GM21737 (cell line): ENCODE results near the gene TMEM163.
"Not testable (repeated sequence)": the region's sequence is repeated elsewhere in the genome, so short reads cannot be mapped to it uniquely, and the experiment has no call there.

Experiments used
- ATAC-seq: cut with Tn5 transposase; IDR thresholded peaks from one replicate; pipeline ENCODE4 v1.9.1; 2021; ENCODE audit warnings: mild to moderate bottlenecking, moderate library complexity; ENCODE audit not compliant: unreplicated experiment

The TMEM163 gene

DNA sequence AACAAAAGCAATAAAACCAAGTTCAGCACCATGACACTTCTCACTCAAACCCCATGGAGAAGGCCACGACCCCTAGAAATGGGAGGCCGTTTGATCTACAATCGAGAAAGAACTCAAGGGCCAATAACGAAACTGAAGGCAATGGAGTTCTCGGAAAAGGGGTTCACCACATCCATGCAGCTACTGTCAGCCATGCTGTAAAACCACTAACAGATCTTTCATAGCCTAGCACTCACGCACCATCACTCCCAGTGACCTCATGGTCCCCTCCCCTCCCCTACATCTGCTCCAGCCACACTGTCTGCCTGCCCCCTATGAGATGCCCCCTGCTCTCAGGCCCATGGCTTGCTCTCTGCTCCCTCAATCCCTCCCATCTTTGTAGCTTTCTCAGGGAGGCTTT, 135.3 kb downstream of the TMEM163 start:
- ATAC-seq, result no peak

- no peak for ATAC-seq
These were observed 136.3 kb downstream of the TMEM163 start for GRCh38 chr2:134582547-134582899.

GRCh38 chr2:134581877-134582546, 136.8 kb downstream of the TMEM163 start:
- no peak for ATAC-seq

- ATAC-seq, result no peak
These were observed 140.5 kb downstream of the TMEM163 start for GRCh38 chr2:134578316-134578715.

DNA sequence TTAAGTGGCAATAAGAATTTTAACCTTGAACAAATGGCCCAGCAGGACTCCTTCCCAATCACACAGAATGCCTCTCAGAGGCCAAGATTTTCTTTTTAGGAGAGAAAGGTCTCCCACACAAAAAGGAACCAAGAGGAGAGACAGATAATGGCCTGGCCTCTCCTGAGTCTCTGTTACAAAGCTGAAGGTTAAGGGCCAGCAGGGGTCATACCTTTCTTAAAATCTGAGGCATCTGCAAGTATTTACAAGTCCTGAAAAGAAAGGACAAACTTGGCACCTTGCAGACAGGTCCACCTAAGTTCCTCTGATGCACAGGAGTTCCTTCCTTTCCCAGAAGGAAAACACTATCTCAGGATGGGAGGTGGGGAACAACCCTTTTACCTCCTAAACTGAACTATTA, 142.3 kb downstream of the TMEM163 start:
- ATAC-seq, result no peak

GRCh38 chr2:134575888-134576287, 142.9 kb downstream of the TMEM163 start:
- ATAC-seq, result no peak

DNA sequence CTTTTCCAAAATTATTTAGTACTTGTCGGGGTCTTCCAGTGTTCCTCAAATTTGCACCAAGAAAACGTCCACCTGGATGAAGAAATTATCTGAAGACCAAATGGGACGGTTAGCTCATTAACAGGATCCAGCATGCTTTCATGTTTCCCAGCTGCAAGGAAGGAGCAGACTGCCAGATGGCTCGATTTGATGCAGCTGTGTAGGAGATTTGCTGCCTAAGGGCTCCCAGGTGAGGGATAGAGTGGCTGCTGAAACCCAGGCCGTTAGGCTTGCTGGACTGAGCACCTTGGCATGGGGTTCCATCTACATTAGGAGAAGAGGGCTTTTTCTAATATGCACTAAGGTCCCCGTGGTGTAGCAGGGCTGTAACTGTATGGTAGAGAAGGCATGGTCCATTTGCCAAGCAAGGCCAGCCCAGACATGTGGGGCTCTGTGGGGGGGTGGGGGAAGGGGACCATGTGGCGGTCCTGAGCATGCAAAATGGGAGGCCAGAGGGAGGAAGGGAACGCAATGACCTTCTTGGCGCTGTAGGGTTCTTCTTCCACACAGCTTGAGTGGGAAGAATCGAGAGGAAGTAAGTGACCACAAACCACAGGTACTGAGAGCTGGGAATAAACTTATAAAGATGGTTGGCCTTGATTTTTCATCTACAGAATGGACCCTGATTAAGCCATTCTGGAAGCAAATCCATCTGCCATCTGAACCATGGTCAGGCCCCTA, 144.0 kb downstream of the TMEM163 start:
- no peak for ATAC-seq

DNA sequence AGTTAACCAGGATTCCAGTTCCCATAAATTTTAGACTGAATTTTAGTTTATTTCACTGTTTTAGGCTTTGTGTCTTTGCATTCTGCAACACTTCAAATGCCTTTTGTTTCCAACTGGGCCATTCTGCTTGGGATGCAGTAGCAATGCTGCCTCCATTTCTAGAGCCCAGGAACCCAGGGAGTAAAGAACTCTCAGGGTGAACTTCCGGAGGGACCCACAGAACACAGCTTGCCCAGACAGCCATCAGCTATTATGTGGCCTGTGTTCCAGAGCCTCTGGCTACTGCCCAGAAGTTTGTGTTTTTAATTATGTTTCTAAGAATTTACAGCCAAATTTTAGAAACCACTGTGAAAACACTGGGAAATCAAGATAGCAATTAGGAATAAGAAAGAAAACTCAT, 145.1 kb downstream of the TMEM163 start:
- no peak for ATAC-seq

DNA sequence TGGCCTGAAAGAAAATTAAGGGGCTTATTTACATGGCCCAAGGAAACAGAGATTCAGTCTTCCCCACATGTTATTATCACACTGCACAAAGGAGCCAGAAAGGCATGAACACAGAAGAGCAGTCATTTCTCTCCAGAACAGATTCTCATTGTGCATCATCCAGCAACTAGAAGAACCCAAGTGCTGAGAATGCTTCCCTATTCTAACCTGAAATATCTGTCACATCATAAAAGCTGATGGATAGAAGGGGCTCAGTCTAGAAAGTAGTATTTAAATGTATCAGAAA, 145.8 kb downstream of the TMEM163 start:
- no peak for ATAC-seq

- ATAC-seq, result no peak
These were observed 146.3 kb downstream of the TMEM163 start for GRCh38 chr2:134572314-134573084.

DNA sequence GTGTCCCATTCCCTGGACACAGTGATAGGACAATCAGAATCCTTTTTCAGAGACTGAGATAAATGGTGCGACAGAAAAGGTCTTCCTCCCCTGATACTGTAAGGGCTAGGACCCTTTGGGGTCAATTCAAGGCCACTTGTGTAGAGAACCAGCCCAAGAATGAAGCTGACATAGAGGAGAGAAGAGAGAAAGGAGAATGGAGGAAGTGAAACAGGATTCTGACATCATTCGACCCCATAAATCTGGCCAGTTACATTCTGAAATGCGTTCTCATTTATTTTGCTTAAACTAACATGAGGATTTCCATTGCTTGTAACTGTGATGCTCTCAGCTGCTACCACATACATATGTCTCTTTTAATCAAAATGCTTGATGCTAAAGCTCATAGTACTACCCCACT, 148.1 kb downstream of the TMEM163 start:
- no peak for ATAC-seq

DNA sequence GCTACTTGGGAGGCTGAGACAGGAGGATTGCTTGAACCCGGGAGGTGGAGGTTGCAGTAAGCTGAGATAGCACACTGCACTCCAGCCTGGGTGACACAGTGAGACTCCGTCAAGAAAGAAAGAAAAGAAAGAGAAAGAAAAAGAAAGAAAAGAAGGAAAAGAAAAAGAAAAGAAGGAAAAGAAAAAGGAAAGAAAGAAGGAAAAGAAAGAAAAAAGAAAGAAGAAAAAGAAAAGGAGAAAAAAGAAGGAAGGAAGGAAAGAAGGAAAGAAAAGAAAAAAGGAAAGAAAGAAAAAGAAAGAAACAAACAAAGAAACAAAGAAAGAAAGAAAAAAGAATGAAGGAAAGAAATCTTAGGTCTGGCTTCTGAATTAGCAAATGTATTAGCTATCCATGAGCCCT, 150.4 kb downstream of the TMEM163 start:
- ATAC-seq, result no peak

- no peak for ATAC-seq
These were observed 151.1 kb downstream of the TMEM163 start for GRCh38 chr2:134567666-134568065.

DNA sequence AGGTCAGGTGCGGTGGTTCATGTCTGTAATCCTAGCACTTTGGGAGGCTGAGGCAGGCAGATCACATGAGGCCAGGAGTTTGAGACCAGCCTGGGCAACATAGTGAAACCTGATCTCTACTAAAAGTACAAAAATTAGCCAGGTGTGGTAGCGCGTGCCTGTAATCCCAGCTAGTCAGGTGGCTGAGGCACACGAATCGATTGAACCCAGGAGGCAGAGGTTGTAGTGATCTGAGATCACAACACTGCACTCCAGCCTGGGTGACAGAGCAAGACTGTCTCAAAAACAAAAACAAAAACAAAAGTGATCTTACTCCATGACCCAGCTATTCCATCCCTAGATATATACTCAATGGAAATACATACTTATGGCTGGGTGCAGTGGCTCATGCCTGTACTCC, 153.8 kb downstream of the TMEM163 start:
- not testable (repeated sequence) for ATAC-seq

GRCh38 chr2:134564549-134564948, 154.3 kb downstream of the TMEM163 start:
- ATAC-seq, result no peak

- ATAC-seq, result no peak
These were observed 160.5 kb downstream of the TMEM163 start for GRCh38 chr2:134558208-134558830.

- no peak for ATAC-seq
These were observed 163.4 kb downstream of the TMEM163 start for GRCh38 chr2:134555411-134555810.

DNA sequence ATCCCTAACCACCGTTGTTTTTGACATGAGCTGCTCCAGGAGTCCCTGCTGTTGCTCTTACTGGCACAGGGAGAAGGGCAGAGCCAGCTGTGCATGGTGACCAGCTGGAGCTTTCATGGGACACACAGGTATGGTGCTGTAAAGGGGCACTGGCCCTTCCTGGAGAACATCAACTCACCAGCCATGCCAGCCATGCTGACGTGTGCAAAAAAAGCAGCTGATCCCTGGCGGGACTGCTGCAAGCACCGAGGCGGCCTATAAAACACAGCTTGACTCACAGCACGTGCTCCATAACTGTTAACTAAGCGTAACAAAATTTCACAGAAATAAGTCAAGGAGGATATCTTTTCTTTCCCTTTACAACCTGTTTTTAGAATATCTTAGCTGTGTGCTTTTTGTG, 165.1 kb downstream of the TMEM163 start:
- no peak for ATAC-seq

DNA sequence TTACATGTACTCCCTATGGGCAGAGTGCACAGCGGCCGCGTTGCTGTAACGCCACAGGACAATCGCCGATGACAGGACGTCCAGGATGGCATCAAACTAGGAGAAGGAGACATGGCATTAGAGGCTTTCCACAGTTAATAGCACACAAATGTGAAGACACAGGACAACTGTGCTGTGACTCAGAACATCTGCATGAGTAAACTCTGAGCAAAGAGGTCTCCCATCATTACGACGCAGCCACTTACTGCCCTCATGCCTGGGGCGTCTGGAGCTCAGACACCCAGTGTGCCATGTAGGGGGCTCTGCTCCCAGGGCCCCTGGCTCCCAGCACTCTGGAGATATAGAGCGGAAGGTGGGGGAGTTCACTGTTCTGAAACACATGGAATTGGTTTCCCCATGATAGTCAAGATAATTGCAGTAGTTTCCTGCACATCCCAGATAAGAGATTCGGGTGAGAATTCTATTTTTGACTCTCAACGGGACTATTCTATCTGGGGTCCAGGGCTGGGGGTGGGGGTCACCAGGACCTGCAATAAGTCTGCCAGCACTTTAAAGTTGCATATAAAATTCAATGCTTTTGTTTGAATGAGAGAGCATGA, 168.1 kb downstream of the TMEM163 start:
- no peak for ATAC-seq

GRCh38 chr2:134549104-134549503, 169.7 kb downstream of the TMEM163 start:
- ATAC-seq, result no peak

DNA sequence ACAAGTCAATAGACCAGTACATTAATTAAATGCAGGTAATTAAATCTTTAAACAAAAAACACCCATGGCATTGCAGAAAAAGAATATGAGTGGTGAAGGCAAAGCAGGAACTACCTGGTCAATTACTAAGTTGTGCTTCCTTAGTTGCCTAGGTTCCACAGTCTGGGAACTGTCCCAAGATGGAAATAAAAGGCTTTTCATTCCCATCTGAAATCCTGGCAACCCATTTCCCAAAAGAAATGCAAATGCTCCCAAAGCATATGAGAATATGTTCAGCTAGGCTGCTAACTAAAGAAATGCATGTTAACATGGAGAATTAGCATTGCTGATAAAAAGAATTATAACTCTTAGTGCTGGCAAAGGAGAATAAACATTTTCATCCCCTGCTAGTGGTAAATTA, 177.8 kb downstream of the TMEM163 start:
- ATAC-seq, result no peak
